ENCODE results near the gene CDC42BPB.

The CDC42BPB gene

DNA sequence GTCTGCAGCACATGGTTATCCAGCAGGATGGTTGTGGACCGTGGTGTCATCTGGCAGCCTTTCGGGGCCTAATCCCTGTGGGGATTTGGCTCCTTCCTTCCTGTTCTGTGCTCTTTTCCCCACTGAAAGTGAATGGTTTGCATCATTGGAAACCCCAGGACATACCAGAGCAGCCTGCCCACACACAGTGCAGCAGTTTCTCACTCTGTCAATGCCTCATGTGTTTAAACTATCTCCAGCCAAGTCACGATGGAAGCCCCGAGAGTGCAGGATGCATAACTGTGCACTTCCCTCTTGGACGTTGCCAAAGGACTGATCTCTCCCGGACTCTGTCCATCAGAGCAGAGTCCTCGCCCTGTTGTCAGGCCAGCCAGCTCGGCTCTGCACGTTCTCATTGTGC, 163.9 kb downstream of the CDC42BPB start:
- ChIA-PET POLR2A (ENCODE audit: low non-redundant PET) (no interaction called here), CTCF (no interaction called here)
- TF ChIP-seq, protein P1, sequence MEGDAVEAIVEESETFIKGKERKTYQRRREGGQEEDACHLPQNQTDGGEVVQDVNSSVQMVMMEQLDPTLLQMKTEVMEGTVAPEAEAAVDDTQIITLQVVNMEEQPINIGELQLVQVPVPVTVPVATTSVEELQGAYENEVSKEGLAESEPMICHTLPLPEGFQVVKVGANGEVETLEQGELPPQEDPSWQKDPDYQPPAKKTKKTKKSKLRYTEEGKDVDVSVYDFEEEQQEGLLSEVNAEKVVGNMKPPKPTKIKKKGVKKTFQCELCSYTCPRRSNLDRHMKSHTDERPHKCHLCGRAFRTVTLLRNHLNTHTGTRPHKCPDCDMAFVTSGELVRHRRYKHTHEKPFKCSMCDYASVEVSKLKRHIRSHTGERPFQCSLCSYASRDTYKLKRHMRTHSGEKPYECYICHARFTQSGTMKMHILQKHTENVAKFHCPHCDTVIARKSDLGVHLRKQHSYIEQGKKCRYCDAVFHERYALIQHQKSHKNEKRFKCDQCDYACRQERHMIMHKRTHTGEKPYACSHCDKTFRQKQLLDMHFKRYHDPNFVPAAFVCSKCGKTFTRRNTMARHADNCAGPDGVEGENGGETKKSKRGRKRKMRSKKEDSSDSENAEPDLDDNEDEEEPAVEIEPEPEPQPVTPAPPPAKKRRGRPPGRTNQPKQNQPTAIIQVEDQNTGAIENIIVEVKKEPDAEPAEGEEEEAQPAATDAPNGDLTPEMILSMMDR (conservative IDR thresholded peaks at IDR 0.05; ENCODE audit: low read depth), result no peak
- no peak for DNase-seq (ENCODE audit: low spot score)
- no peak overlapping the region for H3K27ac ChIP-seq

DNA sequence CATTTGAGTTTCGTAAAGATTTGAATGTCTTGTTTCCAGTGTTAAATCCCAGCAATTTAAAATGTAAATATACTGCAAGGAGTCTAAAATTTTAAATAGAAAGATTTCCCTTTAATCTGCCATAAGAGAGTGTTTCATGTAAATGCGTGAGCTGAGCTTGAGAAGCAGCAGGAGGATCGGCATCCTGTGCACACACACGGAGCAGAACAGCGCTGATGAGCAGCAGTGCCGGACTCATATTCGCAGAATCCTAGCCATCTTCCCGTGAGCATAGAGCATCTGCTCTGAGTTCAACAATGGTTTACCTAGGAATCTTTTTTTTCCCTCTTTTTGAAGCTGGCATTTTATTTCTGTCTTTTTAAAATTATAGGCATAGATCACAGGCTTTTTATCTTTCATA, 164.7 kb downstream of the CDC42BPB start:
- CTCF ChIA-PET, result no interaction called here
- H3K27ac ChIP-seq, result no peak overlapping the region
- POLR2A ChIA-PET (ENCODE audit: low non-redundant PET), result no interaction called here
- TF ChIP-seq, protein P1 (conservative IDR thresholded peaks at IDR 0.05; ENCODE audit: low read depth), result no peak
- DNase-seq (ENCODE audit: low spot score), result no peak

DNA sequence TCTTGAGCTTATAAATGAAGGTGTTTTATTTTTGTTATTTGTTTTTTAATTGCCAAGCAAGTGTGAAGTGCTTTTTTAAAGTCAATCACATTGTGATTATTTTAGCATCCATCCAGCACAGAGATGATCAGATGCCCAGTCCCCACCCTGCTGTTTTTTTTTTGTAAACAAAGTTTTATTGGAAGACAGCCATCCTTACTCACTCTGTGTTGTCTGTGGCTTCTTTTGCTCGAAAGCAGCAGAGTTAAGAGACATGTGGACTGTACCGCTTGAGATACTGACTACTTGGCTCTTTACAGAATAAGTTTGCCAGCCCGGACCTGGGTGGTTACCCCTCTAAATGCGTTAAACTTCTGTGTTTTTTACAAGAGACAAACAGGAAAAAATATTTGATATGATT, 165.8 kb downstream of the CDC42BPB start:
- TF ChIP-seq, protein P1 (conservative IDR thresholded peaks at IDR 0.05; ENCODE audit: low read depth), result no peak
- no peak overlapping the region for H3K27ac ChIP-seq
- DNase-seq (ENCODE audit: low spot score), result no peak
- CTCF ChIA-PET, result interaction anchor here (0.6 kb wide), 1 partner anchor 180 kb away, joined by 4 read pairs; no protein-coding TSS in a partner anchor
- POLR2A ChIA-PET (ENCODE audit: low non-redundant PET), result no interaction called here

DNA sequence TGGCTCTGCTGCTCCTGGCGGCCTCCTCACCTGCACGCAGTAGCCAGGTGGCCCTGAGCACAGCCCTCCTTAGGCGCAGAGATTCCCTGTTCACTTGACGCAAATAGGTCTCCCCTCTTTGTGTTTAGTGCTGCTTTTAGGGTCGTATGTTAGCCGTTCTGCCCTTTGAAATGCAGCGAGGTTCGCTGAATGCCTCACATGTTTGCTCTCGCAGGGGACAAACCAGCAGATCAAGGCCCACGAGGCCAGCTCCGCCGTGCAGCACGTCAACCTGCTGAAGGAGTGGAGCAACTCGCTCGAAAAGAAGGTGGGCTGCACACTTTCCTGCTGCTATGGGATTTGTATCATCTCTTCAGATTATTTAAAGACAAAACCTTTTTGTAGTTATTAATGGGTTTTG, 166.2 kb downstream of the CDC42BPB start:
- no peak for DNase-seq (ENCODE audit: low spot score)
- TF ChIP-seq, protein P1 (conservative IDR thresholded peaks at IDR 0.05; ENCODE audit: low read depth), result no peak
- no peak overlapping the region for H3K27ac ChIP-seq
- CTCF ChIA-PET, result interaction anchor here (0.6 kb wide), 1 partner anchor 179 kb away, joined by 4 read pairs; no protein-coding TSS in a partner anchor
- POLR2A ChIA-PET (ENCODE audit: low non-redundant PET), result no interaction called here

DNA sequence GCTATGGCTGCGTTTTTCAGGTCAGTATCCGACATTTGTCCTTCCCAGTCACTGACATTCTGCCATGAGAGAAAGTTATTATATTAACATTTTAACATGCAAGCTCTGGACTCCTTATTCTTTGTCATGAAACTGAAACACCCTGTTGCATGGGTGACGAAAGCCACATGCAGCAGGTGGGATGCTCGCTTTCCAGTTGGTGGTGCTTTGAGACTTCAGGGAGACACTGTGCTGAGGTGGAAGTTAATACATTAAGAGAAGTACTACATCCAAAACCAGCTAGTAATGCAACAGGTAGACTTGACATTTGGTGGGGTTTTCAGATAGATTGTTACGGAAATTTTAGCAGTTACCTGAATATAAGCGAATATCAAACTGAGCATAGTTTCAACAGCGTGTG, 167.7 kb downstream of the CDC42BPB start:
- TF ChIP-seq, protein P1 (conservative IDR thresholded peaks at IDR 0.05; ENCODE audit: low read depth), result no peak
- no peak for DNase-seq (ENCODE audit: low spot score)
- CTCF ChIA-PET, result no interaction called here
- POLR2A ChIA-PET (ENCODE audit: low non-redundant PET), result no interaction called here
- H3K27ac ChIP-seq, result no peak overlapping the region

DNA sequence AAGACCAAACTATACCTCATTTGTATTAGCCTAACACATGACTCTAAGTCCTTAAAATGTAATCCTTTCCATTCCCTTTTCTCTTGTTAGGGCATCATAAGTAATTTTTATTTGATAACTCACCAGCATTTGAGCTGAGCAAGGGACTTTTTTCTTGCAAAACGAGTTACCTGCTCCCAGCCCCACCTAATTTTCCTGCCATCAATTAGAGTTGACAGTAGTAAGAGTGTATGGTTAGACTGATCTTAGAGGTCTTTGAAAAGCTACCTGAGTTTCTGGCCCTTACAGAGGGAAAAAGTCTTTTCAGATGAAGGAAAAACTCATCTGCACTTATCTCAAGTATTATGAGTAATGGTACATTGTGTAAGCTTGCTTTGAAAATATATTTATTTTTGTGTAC, 168.6 kb downstream of the CDC42BPB start:
- DNase-seq (ENCODE audit: low spot score), result no peak
- CTCF ChIA-PET, result no interaction called here
- no peak overlapping the region for H3K27ac ChIP-seq
- POLR2A ChIA-PET (ENCODE audit: low non-redundant PET), result no interaction called here
- TF ChIP-seq, protein P1 (conservative IDR thresholded peaks at IDR 0.05; ENCODE audit: low read depth), result no peak
